ENCODE data around the gene TSPAN4. TPM values are rescaled to one million over a fixed set of nuclear protein-coding genes. Genes with fewer than 3 reads are reported as not detected.

TSPAN4 gene
- total RNA-seq, 1 donor from 2014 or later = 14.8 TPM

DNA sequence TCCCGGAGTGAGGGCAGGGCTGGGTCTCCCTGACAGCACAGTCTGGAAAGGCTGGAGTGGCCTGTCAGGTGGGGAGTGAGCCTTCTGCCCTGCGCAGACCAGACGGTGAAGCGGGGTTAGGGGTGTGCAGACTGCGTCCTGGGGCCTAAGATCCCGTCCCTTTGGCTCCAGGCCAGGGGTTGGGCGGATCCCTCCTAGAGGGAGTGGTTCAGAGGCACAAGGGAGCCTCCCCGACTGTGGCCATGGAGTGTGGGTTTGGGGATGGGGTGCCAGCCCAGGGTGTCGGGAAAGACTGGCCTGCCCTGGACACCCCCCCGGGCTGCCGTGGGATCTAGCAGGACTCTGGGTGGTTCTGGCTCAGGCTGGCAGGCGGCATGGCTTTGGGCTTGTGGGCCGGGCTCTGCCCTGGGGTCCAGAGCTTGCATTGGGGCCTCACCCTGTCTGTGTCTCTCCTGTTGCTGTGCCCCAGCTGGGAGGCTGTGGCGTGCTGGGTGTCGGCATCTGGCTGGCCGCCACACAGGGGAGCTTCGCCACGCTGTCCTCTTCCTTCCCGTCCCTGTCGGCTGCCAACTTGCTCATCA is 19.5 kb downstream of the TSPAN4 start:
- intact Hi-C loops (cut with micrococcal nuclease) = no loop called here
- Mint-ChIP-seq H3K9me3 (no peaks in the 10 kb centered on the region), H3K4me1 (no peaks in the 10 kb centered on the region), H3K27ac (no peak overlapping the region), H3K36me3 (ENCODE audit: low read depth) (no peaks in the 10 kb centered on the region), H3K4me3 (no peak overlapping the region), H3K27me3 (no peaks in the 10 kb centered on the region)
- no peak for DNase-seq

DNA sequence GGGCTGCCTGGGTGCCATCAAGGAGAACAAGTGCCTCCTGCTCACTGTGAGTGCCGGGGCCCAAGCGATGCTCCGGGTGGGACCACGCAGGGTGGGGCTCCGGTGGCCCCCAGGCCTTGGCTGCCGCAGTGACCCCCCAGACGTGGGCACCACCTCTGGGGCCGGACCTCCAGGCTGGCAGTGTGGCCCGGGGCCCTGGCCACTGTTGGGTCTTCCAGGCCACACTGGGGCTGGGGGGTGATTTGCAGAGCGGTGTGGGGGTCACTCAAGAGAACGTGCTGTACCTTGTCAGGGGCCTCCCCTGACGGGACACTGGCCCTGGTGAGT is 20.0 kb downstream of the TSPAN4 start:
- no peaks in the 10 kb centered on the region for H3K9me3 Mint-ChIP-seq
- intact Hi-C loops (cut with micrococcal nuclease) = no loop called here
- H3K36me3 Mint-ChIP-seq (ENCODE audit: low read depth) = no peaks in the 10 kb centered on the region
- H3K27ac Mint-ChIP-seq = no peak overlapping the region
- DNase-seq = no peak
- H3K4me3 Mint-ChIP-seq = no peak overlapping the region
- no peaks in the 10 kb centered on the region for H3K4me1 Mint-ChIP-seq
- no peaks in the 10 kb centered on the region for H3K27me3 Mint-ChIP-seq

DNA sequence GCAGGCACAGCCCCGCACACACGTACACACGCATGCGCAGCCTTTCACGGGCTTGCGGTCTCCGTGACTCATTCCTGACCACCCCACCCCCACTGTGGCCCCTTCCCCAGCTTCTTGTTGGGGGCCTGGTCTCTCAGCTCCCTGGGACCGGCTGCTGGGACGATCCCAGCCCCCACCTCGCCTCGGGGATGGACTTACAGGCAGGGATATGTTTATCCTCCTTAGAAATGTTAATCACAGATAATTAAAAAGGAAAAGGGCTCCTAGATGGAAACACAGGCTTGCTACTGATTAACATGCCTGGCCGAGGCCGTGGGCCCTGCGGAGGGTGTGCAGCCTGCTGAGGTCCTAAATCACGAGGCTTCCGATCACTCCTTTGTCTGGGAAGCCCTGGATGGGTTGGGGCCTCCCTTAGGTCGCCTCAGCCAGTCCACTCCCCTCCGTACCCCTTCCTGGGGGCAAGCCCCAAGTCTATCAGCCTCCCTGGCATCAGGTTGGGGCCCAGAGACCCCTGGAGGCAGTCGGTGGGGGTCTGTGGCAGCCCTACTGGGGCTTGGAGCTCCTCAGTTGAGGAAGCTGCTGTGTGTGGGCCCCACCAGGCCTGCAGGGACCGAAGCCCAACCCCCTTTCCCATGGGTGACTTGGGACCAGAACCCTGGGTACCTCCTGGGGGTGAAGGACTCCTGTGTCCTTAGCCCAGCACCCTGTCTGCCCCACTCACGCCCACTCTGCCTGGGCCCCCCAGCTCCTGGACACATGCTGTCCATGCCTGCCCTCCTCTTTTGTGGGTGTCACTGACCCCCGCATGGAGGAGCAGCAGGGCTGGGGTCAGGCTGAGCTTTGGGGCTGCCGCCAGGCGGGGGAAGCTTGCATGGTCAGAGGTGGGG is 20.6 kb downstream of the TSPAN4 start:
- H3K36me3 Mint-ChIP-seq (ENCODE audit: low read depth) = no peaks in the 10 kb centered on the region

DNA sequence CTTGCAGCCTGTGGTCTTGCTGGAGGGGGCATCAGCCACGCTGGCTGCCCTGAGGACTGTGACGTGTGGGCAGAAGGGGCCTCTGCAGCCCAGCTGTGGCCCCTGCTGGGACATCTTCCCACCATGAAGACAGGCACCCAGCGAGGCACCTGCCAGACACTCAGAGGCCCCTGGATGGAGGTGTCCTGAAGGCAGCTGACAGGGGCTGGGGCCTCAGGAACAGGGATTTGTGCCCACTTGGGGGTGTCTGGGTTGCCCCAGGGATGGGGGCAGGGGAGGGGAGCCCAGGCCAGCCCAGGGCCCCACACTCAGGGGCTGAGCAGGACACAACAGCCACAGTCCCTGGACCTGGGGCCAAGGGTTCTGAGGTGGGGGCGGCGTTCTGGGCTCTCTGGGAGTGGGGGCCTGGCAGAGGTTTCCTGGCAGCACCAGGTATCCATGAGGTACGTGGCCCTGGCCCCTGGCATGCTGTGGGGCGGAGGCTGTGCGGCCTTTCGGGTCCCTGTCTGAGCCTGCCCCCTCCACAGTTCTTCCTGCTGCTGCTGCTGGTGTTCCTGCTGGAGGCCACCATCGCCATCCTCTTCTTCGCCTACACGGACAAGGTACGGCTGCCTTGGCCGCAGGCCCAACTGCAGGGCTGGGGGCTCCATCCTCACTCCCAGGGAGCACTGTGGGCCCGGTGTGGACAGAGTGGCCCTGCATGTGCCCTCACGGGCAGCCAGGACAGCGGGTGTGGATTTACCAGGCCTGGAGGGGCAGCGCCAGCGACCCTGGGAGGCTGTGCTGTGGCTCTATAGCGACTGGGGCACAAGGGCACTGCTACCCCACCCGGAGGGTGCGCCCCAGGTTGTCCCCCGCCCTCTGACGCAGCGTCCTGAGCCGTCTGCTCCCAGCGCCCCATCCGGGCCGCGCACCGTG is 21.5 kb downstream of the TSPAN4 start:
- Mint-ChIP-seq H3K27ac (no peak overlapping the region), H3K27me3 (no peaks in the 10 kb centered on the region), H3K36me3 (ENCODE audit: low read depth) (no peaks in the 10 kb centered on the region), H3K9me3 (no peaks in the 10 kb centered on the region), H3K4me1 (no peaks in the 10 kb centered on the region), H3K4me3 (no peak overlapping the region)
- DNase-seq = no peak
- intact Hi-C loops (cut with micrococcal nuclease) = no loop called here

More for the DNA sequence above, 20.6 kb downstream of the TSPAN4 start:
- no peak overlapping the region for H3K27ac Mint-ChIP-seq
- no peaks in the 10 kb centered on the region for H3K4me1 Mint-ChIP-seq
- intact Hi-C loops (cut with micrococcal nuclease) = no loop called here
- no peak overlapping the region for H3K4me3 Mint-ChIP-seq
- DNase-seq = no peak
- no peaks in the 10 kb centered on the region for H3K9me3 Mint-ChIP-seq
- no peaks in the 10 kb centered on the region for H3K27me3 Mint-ChIP-seq

DNA sequence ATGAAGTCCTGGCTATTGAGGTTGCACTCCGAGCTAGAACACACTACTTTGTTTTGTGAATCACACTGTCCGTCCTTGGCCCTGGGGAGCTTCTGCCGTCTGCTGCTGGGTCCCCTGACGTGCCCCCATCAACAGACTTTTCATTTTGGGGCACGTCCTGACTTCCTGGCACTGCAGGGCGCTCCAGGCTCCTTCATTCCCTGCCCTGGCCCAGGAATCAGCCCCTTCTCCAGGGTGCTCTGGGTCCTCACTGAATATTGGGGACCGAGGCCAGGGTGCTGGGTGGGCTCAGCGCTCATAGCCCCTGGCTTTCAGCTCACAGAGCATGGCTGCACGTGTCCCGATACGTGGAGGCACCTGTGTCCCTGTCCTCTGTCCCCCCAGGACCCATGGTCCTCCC is 22.2 kb downstream of the TSPAN4 start:
- Mint-ChIP-seq H3K9me3 (no peaks in the 10 kb centered on the region), H3K4me3 (no peak overlapping the region), H3K27me3 (no peaks in the 10 kb centered on the region), H3K36me3 (ENCODE audit: low read depth) (no peaks in the 10 kb centered on the region), H3K27ac (no peak overlapping the region), H3K4me1 (no peaks in the 10 kb centered on the region)
- DNase-seq = no peak
- intact Hi-C loops (cut with micrococcal nuclease) = no loop called here

DNA sequence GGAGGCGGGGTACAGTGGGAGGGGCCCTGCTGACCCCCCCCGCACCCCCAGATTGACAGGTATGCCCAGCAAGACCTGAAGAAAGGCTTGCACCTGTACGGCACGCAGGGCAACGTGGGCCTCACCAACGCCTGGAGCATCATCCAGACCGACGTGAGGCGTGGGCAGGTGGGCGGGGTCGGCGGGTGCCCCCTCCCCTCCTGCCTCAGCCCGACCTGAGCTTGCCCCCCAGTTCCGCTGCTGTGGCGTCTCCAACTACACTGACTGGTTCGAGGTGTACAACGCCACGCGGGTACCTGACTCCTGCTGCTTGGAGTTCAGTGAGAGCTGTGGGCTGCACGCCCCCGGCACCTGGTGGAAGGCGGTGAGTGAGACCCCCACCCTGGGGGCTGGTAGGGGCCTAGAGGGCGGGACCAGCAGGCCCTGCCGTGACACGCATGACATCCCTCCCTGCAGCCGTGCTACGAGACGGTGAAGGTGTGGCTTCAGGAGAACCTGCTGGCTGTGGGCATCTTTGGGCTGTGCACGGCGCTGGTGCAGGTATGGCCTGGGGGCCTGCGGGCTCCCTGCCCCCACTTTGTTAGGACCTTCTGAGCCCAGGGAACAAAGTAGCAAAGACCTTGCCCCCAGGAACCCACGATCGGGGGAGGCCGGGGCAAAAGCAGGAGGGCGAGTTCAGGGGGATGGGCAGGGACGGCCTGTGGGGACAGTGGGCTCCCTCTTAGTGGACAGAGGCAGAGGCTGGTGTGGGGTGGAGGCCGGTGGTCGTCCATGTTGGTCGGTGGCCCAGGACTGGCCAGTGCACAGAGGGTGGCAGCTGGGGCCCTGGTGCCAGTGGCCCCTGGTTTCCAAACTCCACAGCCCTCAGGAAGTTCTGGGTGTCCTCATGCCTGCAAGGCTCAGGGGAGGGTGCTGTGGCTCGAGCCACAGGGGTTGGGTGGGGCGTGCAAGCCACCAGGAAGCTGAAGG is 23.1 kb downstream of the TSPAN4 start:
- Mint-ChIP-seq H3K27ac (no peak overlapping the region), H3K27me3 (no peaks in the 10 kb centered on the region), H3K4me3 (no peak overlapping the region), H3K4me1 (no peaks in the 10 kb centered on the region), H3K36me3 (ENCODE audit: low read depth) (no peaks in the 10 kb centered on the region), H3K9me3 (no peaks in the 10 kb centered on the region)
- DNase-seq = no peak
- intact Hi-C loops (cut with micrococcal nuclease) = no loop called here

DNA sequence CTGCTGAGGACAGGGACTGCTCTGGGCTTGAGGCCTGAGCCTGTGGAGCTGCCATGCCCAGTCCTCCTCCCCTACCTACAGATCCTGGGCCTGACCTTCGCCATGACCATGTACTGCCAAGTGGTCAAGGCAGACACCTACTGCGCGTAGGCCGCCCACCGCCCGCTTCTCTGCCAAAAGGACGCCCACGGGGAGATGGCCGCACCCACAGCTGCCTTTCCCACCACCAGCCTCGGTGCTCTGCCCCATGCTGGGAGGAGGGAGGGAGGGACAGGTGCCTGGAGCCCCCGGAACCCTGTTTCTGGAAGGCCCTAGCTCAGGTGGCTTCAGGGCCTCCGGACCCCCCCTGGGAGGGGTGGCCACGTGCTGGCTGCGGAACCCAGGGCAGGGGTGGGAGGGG is 23.8 kb downstream of the TSPAN4 start:
- Mint-ChIP-seq H3K27me3 (no peaks in the 10 kb centered on the region), H3K4me1 (no peaks in the 10 kb centered on the region), H3K27ac (no peak overlapping the region), H3K9me3 (no peaks in the 10 kb centered on the region), H3K4me3 (no peak overlapping the region), H3K36me3 (ENCODE audit: low read depth) (no peaks in the 10 kb centered on the region)
- intact Hi-C loops (cut with micrococcal nuclease) = no loop called here
- DNase-seq = no peak

DNA sequence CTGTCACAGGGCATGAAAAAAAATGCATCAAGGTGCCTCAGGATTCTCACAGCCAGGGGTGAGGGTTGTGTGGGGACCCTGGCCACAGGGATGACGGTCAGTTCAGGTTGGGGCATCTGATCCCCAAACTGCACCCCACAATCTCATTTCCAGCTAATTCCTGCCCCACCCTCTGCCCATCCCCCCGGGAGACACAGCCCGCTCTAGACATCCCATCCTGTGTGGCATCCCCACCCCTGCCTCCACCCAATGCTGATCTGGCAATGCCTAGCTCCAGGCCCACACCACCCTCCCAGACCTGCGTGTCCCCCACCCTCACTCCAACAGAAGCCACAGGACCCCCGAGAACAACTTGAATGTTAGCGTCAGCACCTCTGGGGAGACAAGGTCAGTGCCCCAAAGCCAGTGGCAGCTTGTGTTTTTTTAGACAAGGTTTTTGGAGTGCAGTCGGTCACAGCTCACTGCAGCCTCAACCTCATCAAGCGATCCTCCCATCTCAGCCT is 25.3 kb downstream of the TSPAN4 start:
- intact Hi-C loops (cut with micrococcal nuclease) = no loop called here
- Mint-ChIP-seq H3K27me3 (no peaks in the 10 kb centered on the region), H3K27ac (no peak overlapping the region), H3K4me1 (no peaks in the 10 kb centered on the region), H3K9me3 (no peaks in the 10 kb centered on the region), H3K4me3 (no peak overlapping the region), H3K36me3 (ENCODE audit: low read depth) (no peaks in the 10 kb centered on the region)
- DNase-seq = no peak

DNA sequence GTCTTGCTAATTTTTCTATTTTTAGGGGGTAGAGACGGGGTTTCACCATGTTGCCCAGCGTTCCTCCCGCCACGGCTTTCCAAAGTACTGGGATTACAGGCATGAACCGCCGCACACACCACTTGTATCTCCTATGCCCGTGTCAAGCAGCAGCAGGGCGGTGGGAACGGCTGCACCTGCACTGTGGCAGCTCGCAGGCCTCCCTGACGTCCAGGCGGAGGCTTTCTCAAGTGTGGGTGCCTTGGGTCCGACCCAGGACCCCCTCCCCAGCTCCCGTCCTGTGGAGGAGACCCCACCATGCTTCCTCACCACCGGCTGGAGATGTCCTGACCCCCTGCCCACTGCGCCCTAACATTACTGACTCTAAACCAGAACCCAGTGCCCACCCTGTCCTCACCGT is 25.7 kb downstream of the TSPAN4 start:
- Mint-ChIP-seq H3K4me1 (no peaks in the 10 kb centered on the region), H3K27me3 (no peaks in the 10 kb centered on the region), H3K36me3 (ENCODE audit: low read depth) (no peaks in the 10 kb centered on the region), H3K9me3 (no peaks in the 10 kb centered on the region), H3K4me3 (no peak overlapping the region), H3K27ac (no peak overlapping the region)
- intact Hi-C loops (cut with micrococcal nuclease) = no loop called here
- no peak for DNase-seq

DNA sequence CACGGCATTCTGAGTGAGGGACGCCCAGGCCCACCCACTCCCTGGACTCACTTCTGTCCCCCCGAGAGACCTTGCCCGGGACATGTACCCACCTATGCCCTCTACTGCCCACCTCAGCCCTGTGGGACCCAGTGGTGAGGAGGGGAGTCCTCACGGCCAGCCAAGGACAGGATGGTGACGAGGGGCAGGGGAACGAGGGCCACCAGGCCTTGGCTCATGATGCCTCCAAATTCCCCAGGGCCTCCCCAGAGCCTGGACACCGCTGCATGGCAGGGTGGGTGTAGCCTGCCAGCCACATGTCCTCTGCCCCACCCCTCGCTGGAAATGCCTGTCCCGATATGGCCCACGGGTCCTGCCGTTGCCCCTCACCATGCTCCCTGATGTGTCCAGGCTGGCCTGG is 26.1 kb downstream of the TSPAN4 start:
- H3K27me3 Mint-ChIP-seq = no peaks in the 10 kb centered on the region
- no peak overlapping the region for H3K4me3 Mint-ChIP-seq
- no peak overlapping the region for H3K27ac Mint-ChIP-seq
- intact Hi-C loops (cut with micrococcal nuclease) = no loop called here
- no peaks in the 10 kb centered on the region for H3K4me1 Mint-ChIP-seq
- peaks cover 4% of the 10 kb centered on the region for H3K36me3 Mint-ChIP-seq (ENCODE audit: low read depth)
- no peaks in the 10 kb centered on the region for H3K9me3 Mint-ChIP-seq
- no peak for DNase-seq

DNA sequence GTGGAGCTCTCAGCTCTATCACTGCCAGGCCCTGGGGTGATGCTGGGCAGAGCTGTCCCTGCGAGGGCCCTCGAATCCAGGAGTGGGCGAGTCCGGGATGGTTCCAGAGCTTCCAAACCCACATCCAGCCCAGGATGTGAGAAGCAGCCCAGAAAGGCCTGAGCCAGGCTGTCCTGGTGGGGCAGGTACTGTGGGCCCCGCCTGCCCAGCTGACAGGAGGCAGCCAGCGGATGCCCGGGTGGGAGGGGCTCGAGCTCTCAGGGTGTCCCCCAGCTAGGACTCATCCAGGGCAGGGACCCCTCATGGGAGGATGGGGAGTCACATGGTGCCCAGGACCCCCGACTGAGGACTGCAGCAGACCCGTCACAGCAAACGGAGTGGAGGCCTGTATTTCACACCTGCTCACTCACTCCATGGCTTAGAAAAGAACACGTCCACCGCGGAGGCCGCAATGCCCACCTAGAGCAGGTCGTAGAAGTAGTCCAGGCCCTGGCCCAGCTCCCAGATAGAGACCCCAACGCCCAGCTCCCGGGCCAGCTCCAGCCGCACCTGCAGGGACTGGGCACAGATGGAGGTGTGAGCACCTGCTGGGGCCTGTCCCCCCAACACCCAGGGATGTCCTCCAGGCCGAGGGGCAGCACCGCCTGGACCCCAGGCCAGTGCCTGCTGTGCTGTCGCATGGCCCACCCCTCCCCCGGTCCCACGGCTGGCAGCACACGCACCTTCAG is 26.9 kb downstream of the TSPAN4 start:
- intact Hi-C loops (cut with micrococcal nuclease) = no loop called here
- Mint-ChIP-seq H3K36me3 (ENCODE audit: low read depth) (peaks cover 6% of the 10 kb centered on the region), H3K4me3 (no peak overlapping the region), H3K27ac (no peak overlapping the region), H3K27me3 (no peaks in the 10 kb centered on the region), H3K4me1 (no peaks in the 10 kb centered on the region), H3K9me3 (no peaks in the 10 kb centered on the region)
- no peak for DNase-seq

DNA sequence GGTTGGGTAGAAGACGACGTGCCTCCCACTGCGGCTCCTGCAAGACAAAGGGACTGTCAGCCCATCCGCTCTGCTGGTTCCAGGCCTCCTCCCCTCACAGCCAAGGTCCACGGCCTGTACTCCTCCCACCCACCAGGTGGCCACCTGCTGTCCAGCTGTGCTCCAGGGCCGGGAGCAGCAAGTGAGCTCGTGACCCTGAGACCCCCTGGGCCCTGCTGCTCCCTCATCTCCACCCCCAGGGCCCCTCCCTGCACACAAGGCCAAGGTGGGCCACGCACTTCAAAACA is 27.4 kb downstream of the TSPAN4 start:
- Mint-ChIP-seq H3K9me3 (no peaks in the 10 kb centered on the region), H3K36me3 (ENCODE audit: low read depth) (peaks cover 6% of the 10 kb centered on the region), H3K4me3 (no peak overlapping the region), H3K27me3 (no peaks in the 10 kb centered on the region), H3K4me1 (no peaks in the 10 kb centered on the region), H3K27ac (no peak overlapping the region)
- intact Hi-C loops (cut with micrococcal nuclease) = no loop called here
- DNase-seq = no peak

DNA sequence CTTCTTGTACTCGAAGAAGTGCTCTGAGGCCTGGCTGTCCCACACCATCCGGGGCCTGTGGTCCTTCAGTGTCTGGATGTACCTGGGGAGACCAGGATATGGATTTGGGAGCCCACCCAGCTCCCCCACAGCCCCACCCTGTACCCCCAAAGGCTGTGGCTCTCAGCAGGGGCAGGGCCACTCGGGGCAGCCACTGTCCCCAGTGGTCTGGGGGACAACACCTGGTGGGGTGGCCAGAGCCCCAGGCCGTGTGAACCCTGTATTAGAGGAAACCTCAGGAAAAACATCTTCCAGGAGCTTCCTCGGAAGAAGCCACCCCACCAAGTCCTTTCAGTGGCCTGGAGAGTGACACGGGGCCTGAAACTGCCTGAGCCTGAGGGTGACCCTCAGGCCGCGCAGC is 27.8 kb downstream of the TSPAN4 start:
- Mint-ChIP-seq H3K9me3 (no peaks in the 10 kb centered on the region), H3K27ac (no peak overlapping the region), H3K4me3 (no peak overlapping the region), H3K27me3 (no peaks in the 10 kb centered on the region), H3K36me3 (ENCODE audit: low read depth) (peaks cover 6% of the 10 kb centered on the region), H3K4me1 (no peaks in the 10 kb centered on the region)
- intact Hi-C loops (cut with micrococcal nuclease) = no loop called here
- no peak for DNase-seq

All from activated CD4-positive, alpha-beta T cell treated with anti-CD3 and anti-CD28 coated beads, Interleukin-2, amount 10 ng/mL, durations not matched to agents 24 days and 14 days (primary cell).